ENCODE results near the gene P2RX5. TPM values are rescaled to one million over a fixed set of nuclear protein-coding genes. Genes with fewer than 3 reads are reported as not detected.

Gene P2RX5
- total and polyA plus RNA-seq, 10 of the 15 experiments (the other 5 are each of a cell fraction or from before 2014, with no cell fraction given) = 6.9 to 28.8 (median 19.5) TPM

GRCh38 chr17:3660311-3660891, 35.6 kb downstream of the P2RX5 start:
- H3K27ac ChIP-seq (ENCODE audit: control insufficient read depth, insufficient read depth) = no peak overlapping the region
- ChIA-PET RAD21 (ENCODE audit: unreplicated experiment) (no interaction called here), SMC1A (ENCODE audit: uncharacterized antibody, unreplicated experiment) (interaction anchor here (0.5 kb wide), 1 partner anchor 769 kb away, joined by 3 read pairs; no protein-coding TSS in a partner anchor), CTCF (no interaction called here), POLR2A (no interaction called here)
- H3K27me3 ChIP-seq (replicated peaks in 1 of 2; ENCODE audit: control insufficient read depth in 2 of 2, insufficient read depth in 2 of 2, low read length in 1 of 2) = no peaks in the 10 kb centered on the region
- in situ Hi-C loops (cut with MboI) = no loop called here
- no peaks in the 10 kb centered on the region for H4K20me1 ChIP-seq (ENCODE audit: control insufficient read depth, insufficient read depth)
- TF ChIP-seq ATF7 (IDR thresholded peaks at IDR 0.05; ENCODE audit: low read depth) = no peak
- no peak for TF ChIP-seq NFYA (IDR thresholded peaks at IDR 0.05; ENCODE audit: borderline replicate concordance, low read depth, low read length)
- TF ChIP-seq TCF3 (IDR thresholded peaks at IDR 0.05; ENCODE audit: borderline replicate concordance, insufficient read depth, low read depth, low read length) = no peak
- no peak for TF ChIP-seq SPI1 (IDR thresholded peaks at IDR 0.05; ENCODE audit: borderline replicate concordance, insufficient read depth, low read depth, low read length)
- TF ChIP-seq ASH2L (IDR thresholded peaks at IDR 0.05; ENCODE audit: borderline replicate concordance, low read depth) = no peak
- TF ChIP-seq, protein P1, sequence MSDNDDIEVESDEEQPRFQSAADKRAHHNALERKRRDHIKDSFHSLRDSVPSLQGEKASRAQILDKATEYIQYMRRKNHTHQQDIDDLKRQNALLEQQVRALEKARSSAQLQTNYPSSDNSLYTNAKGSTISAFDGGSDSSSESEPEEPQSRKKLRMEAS (IDR thresholded peaks at IDR 0.05; ENCODE audit: low read depth, low read length) = no peak
- no peak for TF ChIP-seq CHD1 (IDR thresholded peaks at IDR 0.05; ENCODE audit: low read depth, low read length)
- TF ChIP-seq IKZF2 (IDR thresholded peaks at IDR 0.05) = no peak
- TF ChIP-seq KAT2A (conservative IDR thresholded peaks at IDR 0.05; ENCODE audit: control insufficient read depth, low read depth, low read length) = no peak
- no peak for TF ChIP-seq RELA (IDR thresholded peaks at IDR 0.05; ENCODE audit: borderline replicate concordance, partially characterized antibody)
- no peak for TF ChIP-seq REST (IDR thresholded peaks at IDR 0.05; ENCODE audit: low read depth, low read length)
- no peak for TF ChIP-seq ATF2 (IDR thresholded peaks at IDR 0.05; ENCODE audit: low read length)
- H3K9me3 ChIP-seq (replicated peaks; ENCODE audit: control insufficient read depth, insufficient read depth, low read length) = no peaks in the 10 kb centered on the region
- ATAC-seq (no peak), DNase-seq (ENCODE audit: low read depth, low spot score) (no peak), FAIRE-seq (no peak)
- H3K4me3 ChIP-seq = no peak overlapping the region
- no peak overlapping the region for H3K9ac ChIP-seq (ENCODE audit: control insufficient read depth, insufficient read depth, low read length)
- H2AFZ ChIP-seq (ENCODE audit: control insufficient read depth, low read depth, low read length) = no peak overlapping the region
- H3K79me2 ChIP-seq (ENCODE audit: control insufficient read depth, insufficient read depth, low read length) = no peaks in the 10 kb centered on the region
- no peak overlapping the region for H3K4me2 ChIP-seq (ENCODE audit: control insufficient read depth, insufficient read depth)
- intact Hi-C loops (cut with micrococcal nuclease; ENCODE audit: unreplicated experiment) = loop anchor here (10.0 kb wide), 1 partner anchor 106 kb away; the partner anchor contains the start of gene TRPV3
- BruUV-seq (replicated peaks) = no TSS peak
- H3K36me3 ChIP-seq (ENCODE audit: control insufficient read depth in 2 of 2, insufficient read depth in 2 of 2, low read length in 1 of 2) = no peaks in the 10 kb centered on the region
- 89% methylated on average over 23 of the region's 23 CpGs for WGBS (ENCODE audit: insufficient coverage, insufficient replicate concordance, low lambda C conversion rate, missing lambda C conversion rate)
- H3K4me1 ChIP-seq (ENCODE audit: control insufficient read depth, insufficient read depth, low read length) = no peaks in the 10 kb centered on the region
